Stimulated activated CD4-positive, alpha-beta T cell treated with anti-CD3 and anti-CD28 coated beads, Interleukin-2, amount 100 ng/mL, for 48 hours (primary cell): ENCODE measurements around the gene PPP1R2.
A peak's percentile ranks its signal among the peaks of the same experiment; 100 is the strongest.
"Not testable (repeated sequence)": the region's sequence is repeated elsewhere in the genome, so short reads cannot be mapped to it uniquely, and the experiment has no call there.

Experiments
- DNase-seq, 2 donors: peaks; one replicate each; pipeline ENCODE4 v3.0.0-alpha.2; 2020

The PPP1R2 gene

DNA sequence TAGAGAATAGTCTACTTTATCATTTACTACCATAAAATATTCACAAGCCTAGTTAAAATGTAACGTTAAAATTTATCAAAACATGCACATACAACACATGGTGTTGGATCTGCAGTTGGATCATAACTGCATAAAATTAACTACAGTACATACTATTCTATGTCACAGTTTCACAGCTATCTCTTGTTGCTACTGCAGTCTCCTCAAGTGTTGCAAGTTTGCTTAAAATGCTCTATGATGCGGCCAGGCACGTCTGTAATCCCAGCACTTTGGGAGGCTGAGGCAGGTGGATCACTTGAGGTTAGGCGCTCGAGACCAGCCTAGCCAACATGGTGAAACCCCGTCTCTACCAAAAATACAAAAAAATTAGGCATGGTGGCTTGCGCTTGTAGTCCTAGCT lies 10.3 kb downstream of the PPP1R2 start:
- no peak for DNase-seq

DNA sequence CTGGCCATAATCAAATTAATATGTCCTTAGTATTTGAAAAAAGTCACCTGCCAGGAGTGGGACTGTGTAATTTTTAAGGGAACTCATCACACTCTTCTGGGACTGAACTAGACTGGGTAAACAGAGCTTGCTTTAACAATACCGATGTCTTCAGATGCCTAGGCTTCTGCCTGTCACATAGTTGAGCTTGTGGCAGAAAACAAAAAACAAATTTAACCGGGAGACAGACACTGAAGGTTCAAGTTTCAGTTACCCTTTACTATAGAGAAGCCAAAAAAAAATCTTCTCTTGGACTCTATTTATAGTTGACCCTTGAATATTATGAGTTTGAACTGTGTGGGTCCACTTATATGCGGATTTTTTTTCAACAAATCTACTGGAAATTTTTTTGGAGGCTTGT lies 10.8 kb downstream of the PPP1R2 start:
- DNase-seq, result no peak

DNA sequence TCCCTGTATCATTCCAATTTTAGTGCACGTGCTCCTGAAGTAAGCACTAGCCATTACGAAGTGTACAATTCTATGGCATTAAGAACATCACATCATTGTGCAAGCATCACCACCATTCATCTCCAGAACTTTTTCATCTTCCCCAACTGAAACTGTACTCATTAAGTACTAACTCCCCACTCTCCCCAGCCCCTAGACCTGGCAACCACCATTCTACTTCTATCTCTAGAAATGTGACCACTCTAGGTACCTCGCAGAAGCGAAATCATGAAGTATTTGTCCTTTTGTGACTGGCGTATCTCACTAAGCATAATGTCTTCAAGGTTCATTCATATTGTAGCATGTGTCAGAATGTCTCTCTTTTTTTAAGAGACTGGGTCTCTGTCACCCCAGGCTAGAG lies 11.4 kb downstream of the PPP1R2 start:
- DNase-seq, result no peak

DNA sequence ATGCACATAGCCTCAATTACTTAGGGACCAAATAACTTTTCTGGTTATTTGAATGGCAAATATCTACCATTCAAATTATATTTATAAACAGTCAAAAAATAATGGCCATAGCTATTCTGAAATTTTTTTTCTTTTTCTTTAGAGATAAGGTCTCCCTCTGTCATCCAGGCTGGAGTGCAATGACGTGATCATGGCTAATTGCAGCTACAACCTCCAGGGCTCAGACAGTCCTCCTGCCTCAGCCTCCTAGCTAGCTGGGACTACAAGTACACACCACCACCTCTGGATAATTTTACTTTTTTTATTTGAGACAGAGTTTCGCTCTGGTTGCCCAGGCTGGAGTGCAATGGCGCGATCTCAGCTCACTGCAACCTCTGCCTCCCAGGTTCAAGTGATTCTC lies 16.6 kb downstream of the PPP1R2 start:
- DNase-seq, result no peak

DNA sequence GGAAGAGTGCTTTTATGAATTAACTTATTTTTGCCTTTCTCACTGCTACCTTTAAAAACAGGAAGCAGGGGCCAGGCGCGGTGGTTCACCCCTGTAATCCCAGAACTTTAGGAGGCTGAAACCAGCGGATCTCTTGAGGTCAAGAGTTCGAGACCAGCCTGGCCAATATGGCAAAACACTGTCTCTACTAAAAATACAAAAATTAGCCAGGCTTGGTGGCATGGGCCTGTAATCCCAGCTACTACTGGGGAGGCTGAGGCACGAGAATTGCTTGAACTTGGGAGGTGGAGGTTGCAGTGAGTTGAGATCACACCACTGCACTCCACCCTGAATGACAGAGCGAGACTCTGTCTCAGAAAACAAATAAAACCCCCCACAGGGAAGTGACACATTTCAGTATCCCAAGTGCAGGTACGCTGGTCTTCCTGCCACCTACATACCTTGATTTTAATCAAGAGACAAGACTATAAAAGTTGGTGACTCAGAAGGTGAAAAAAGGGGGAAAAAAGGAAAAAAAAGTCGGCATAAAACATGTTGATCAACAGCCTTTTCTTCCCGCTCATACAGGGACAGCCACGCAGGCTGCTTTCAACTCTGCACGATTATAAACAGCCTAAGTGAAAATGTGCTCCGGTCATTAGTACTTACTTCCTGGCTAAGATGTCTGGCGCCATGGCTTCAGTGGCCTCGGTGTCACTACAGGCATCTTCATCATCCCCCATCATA lies 18.8 kb downstream of the PPP1R2 start:
- no peak for DNase-seq

DNA sequence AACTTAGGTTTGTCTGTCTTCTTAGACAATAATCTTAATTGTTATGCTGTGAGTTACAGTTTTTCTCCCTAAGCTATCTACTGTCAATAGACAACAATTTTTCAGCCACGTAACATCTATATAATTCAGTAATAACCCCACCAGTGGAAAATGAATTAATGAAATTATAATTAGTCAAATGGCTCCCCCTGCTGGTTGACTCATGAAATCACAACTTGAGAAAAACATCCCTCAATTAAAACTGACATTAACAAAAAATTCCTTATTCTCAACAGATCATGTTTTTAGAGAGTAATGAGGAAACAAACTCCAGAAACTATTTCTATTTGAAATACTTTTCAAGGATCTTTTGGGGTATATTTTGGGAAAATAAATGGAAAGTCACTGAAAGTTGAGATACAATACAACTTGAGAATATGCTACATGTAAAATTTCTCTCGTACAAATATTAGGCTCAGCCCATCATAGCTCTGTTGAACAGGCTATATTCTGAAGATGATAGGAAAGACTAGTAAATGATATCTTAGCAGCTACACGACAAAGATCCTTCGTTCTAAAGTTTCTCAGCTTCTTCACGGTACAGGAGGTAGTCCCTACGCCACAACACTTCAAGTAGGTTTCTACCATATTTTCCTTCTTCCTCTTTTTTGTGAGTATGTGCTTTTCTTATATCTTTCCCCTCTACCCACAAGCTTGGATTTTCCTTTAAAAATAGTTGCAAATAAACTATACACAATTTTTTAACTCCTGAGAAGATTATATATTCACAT lies 20.7 kb downstream of the PPP1R2 start:
- peak in 1 of 2 donors; percentile 52 for DNase-seq

DNA sequence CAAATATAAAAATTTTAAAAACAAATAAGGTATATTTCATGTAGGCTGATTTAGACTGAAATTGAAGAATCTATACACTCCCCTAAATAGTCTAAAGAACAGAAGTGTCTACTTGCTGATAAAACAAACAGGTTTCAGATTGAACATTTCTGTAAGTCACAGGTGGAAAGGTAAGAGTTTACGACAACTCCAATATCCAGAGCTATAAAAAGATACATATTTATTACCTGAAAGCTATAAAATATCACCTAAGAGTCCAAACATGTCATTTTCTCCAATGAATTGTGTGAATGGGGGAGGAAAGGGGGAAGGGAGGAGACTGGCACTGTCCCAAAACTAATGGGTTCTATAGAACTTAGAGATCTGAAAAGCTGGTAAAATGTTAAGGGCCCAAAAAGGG lies 26.1 kb downstream of the PPP1R2 start:
- DNase-seq, result no peak

DNA sequence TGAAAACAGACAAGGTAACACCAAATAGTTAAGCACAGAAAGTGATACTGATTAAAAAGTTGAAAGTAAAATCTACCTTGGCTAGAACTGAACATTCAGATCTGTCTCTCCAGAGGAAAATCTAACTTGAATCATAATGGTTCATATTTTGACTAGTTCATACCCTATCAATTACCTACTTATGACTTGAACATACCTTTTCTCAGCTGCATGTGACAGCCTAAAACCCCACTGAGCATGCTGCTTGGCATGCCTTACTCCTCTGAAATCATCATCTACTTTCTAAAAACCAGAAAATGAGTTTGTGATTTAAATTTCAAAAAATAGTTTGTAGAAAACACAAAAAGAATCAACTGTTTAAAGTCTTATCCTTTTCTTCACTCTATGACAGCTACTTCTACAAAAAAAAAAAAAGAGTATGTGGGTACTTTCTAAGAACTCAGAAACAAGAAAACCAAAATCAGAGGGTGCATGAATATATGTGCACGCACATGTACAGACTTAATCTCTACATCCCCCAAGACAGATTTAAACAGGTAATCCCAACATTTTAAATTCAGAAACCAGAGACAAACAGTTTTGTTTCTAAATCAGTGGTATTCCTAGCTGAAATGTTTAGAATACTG lies 28.4 kb downstream of the PPP1R2 start:
- not testable (repeated sequence) for DNase-seq

DNA sequence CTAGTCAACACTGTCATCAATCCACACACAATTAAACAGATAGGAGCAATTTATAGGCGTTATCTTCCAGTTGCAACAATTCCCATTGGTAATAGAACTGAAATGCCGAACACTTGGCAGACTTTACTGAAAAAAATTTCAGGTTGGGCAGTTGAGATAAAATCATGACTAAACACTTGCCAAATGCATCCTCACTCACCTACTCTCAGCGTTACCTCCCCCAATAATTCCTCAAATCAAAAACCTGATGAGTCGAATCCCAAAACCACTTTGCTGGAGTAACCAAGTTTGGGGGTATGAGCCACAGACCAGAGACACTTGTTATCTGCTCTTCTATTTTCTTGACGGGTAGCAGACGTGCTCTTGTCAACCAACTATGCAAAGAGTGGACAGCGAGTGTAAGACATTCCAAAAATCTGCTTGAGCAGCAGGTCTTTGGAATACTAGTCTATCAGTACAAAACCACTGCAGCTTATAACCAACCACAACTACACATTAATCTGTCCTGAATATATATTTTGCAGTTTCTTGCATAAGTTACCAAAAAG lies 30.3 kb downstream of the PPP1R2 start:
- no peak for DNase-seq

DNA sequence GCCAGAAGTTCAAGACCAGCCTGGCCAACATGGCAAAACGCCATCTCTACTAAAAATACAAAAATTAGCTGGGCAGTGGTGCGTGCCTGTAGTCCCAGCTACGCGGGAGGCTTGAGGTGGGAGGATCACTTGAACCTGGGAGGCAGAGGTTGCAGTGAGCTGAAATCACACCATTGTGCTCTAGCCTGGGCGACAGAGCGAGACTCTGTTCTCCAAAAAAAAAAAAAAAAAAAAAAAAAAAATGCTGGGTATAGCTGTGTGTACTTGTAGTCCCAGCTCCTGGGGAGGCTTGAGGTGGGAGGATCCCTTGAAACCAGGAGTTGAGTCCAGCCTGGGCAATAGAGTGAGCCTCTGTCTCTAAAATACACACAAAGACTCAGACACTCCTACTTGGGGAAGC lies 32.0 kb downstream of the PPP1R2 start:
- DNase-seq, result no peak

DNA sequence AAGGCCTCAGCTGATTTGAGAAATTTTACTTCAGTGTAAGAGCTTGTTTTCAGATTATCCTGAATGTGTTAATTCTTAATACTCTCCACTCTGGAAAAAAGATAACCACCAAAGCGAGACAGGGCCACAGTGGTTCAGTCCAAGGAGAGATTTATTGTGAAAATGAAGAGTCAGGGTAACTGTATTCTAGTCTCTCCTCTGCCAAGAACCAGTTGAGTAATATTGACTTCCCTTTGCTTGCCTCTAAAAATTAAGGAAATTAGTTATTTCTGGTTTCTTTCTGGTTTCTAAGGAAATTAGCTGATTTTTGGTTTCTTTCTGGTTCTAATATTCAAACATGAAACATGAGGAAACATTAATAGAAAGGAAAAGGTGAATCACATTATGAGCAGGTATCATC lies 34.9 kb downstream of the PPP1R2 start:
- DNase-seq, result no peak

DNA sequence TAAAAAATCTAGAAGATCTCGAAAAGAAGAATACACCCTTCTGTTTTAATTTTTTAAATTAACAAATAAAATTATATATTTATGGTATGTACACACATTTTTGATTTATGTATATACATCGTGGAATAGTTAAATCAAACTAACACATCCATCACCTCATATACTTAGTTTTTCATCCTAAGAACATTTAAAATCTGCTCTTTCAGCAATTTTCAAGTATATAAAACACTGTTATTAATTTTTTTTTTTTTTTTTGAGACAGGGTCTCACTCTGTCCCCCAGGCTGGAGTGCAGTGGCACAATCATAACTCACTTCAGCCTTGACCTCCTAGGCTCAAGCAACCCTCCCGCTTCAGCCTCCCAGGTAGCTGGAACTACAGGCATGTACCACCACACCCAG lies 67.5 kb downstream of the PPP1R2 start:
- DNase-seq, result no peak

DNA sequence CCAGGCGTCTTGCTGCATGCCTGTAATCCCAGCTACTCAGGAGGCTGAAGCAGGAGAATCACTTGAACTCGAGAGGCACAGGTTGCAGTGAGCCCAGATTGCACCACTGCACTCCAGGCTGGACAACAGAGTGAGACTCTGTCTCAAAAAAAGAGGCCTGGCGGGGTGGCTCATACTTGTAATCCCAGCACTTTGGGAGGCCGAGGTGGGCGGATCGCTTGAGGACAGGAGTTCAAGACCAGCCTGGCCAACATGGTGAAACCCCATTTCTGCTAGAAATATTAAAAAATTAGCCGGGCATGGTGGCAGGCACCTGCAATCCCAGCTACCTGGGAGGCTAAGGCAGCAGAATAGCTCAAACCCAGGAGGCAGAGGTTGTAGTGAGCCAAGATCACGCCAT lies 68.0 kb downstream of the PPP1R2 start:
- DNase-seq, result not testable (repeated sequence)

DNA sequence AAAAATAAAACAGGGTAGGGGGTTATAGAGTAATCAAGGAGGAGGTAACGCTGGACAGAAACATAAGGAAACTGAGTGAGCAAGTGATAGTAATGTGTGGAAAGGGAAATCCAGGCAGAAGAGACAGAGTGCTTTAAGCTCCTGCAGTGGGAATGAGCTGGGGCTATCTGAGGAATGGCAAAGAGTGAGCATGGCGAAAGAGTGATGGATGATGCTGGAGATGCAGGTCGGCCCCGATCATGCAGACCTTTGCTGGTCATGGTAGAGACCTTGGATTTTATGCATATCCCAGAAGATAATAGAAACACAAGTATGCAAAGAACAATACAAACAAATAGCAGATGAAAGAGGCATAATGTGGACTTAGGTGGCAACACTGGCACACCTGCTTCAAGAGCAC lies 74.3 kb downstream of the PPP1R2 start:
- no peak for DNase-seq

DNA sequence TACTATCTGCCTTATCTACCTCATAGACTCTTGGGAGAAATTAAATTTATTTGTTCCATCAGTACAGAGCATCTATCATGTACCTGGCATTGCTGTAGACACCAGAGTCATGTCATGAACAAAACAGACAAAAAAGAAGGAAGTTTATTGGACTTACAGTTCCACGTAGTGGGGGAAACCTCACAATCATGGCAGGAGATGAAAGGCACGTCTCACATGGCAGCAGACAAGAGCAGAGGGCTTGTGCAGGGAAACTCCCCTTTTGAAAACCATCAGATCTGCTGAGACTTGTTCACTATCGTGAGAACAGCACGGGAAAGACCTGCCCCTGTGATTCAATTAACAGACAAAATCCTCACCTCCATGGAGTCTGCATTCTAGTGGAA lies 74.7 kb downstream of the PPP1R2 start:
- DNase-seq, result no peak

DNA sequence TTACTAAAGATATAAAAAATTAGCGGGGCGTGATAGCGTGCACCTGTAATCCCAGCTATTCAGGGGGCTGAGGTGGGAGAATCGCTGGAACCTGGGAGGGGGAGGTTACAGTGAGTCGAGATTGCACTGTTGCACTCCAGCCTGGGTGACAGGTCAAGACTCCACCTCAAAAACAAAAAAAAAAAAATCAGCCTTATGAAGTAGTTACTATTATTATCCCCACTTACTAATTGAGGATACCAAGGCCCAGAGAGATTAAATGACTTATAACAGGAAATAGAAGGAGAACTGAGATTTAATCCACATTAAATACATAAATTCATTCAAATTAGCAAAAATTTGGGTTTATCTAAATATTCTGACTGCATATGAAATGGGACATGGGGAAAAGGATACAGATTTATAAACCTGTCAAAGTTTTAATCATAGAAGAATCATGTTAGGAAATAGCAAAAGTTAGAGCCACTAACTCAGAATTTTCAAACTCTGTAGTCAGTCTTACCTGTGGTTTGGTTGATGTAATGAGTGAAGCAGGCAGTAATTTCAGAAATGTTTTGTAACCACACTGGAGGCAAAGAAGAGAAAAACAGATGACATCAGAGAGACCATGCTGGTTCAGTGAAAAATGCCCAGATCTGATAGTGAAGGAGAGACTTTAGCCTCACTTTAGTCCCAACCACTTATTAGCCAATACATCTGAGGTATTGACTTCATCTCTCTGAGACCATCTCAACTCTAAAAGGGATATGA lies 75.3 kb downstream of the PPP1R2 start:
- DNase-seq, result no peak

DNA sequence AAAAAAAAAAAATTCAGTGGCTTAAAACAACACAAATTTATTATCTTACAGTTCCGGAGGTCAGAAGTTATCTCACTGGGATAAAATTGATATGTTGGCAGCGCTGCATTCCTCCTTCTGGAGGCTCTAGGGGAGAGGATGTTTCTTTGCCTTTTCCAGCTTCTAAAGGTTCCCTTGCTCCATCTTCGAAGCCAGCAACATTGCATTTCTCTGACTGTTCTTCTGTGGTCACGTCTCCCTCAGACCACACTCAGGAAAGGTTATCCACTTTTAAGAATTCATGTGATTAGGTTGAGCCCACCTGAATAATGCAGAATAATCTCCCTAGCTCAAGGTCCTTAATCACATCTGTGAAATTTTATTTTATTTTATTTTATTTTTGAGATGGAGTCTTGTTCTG lies 76.9 kb downstream of the PPP1R2 start:
- DNase-seq, result no peak
